ENCODE data around the gene PAEP.

DNA sequence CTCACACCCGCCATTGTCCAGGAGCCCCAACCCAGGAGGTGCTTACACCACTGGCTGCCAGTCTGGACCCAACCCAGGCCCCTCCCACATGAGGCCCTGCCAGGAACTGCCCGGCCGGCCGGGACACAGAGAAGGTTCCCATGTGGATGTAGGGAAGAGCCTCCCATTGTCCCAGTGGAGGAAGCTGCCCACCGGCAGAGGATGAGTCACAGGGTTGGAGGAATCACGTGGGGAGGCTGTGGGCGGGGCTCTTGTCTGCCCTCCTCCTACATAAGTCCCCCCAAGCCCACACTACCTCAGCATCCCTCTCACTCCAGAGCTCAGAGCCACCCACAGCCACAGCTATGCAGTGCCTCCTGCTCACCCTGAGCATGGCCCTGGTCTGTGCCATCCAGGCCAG lies 26.1 kb downstream of the PAEP start:
- TF ChIP-seq, protein P1, sequence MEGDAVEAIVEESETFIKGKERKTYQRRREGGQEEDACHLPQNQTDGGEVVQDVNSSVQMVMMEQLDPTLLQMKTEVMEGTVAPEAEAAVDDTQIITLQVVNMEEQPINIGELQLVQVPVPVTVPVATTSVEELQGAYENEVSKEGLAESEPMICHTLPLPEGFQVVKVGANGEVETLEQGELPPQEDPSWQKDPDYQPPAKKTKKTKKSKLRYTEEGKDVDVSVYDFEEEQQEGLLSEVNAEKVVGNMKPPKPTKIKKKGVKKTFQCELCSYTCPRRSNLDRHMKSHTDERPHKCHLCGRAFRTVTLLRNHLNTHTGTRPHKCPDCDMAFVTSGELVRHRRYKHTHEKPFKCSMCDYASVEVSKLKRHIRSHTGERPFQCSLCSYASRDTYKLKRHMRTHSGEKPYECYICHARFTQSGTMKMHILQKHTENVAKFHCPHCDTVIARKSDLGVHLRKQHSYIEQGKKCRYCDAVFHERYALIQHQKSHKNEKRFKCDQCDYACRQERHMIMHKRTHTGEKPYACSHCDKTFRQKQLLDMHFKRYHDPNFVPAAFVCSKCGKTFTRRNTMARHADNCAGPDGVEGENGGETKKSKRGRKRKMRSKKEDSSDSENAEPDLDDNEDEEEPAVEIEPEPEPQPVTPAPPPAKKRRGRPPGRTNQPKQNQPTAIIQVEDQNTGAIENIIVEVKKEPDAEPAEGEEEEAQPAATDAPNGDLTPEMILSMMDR (IDR thresholded peaks at IDR 0.05; ENCODE audit: insufficient read depth, low read length, poor library complexity, severe bottlenecking), result no peak
- TF ChIP-seq EZH2phosphoT487 (conservative IDR thresholded peaks at IDR 0.05; ENCODE audit: low read length), result no peak

Data from SU-DHL-6 (cell line).